HepG2 (cell line): ENCODE data around the gene CDH2. TPM values are rescaled to one million over a fixed set of nuclear protein-coding genes. Genes with fewer than 3 reads are reported as not detected.

Experiments
- ATAC-seq: fragments of 200-7000 bp; cut with Tn5 transposase; 3 replicates; pipeline ENCODE4 v1.9.1; 2020; ENCODE audit warnings: mild to moderate bottlenecking, moderate library complexity
- BruUV-seq: library from RNA; stranded (reverse); fragments of 400-500 nt; replicated peaks from 2 replicates; lab custom pipeline; 2021; lab: Mats Ljungman, UMichigan
- CTCF ChIA-PET: fragments of 300-600 bp; formaldehyde crosslinking; extraction: SDS; loops from one replicate; lab custom pipeline; 2021; ENCODE audit warnings: low total read pairs, inconsistent platforms, low intra/inter-chr PET ratio; lab: Yijun Ruan, JAX
- POLR2A ChIA-PET: fragments of 350-600 bp; sonication (Branson Sonifier 250); formaldehyde crosslinking; loops from one replicate; lab custom pipeline; 2020; ENCODE audit warnings: antibody characterized with exemption, inconsistent platforms; lab: Yijun Ruan, JAX
- DNase-seq: peaks from one replicate; pipeline ENCODE4 v3.0.0-alpha.2; 2015; ENCODE audit warnings: low spot score
- FAIRE-seq: peaks from 3 replicates; lab custom pipeline; 2011; peaks lifted over from hg19 to GRCh38; lab: Jason Lieb, UNC
- H2AFZ ChIP-seq: one replicate; pipeline ENCODE4 v1.6.1; 2011; ENCODE audit warnings: low read length, inconsistent platforms
- H3K27ac ChIP-seq: fragments of 300-600 bp; 3 replicates; pipeline ENCODE4 v1.8.0; 2011; ENCODE audit warnings: mixed run types, mild to moderate bottlenecking, mixed read lengths, low read length, inconsistent platforms; ENCODE audit not compliant: insufficient read depth; ENCODE audit errors: extremely low read length
- H3K27me3 ChIP-seq, 2 experiments: fragments of 200-600 bp in 1 of 2; 2 replicates in 1 of 2; 3 replicates in 1 of 2; pipeline versions ENCODE4 v1.6.0 to v1.8.0; 2011; ENCODE audit warnings: low read length in 2 of 2, mild to moderate bottlenecking in 2 of 2, moderate library complexity in 2 of 2, inconsistent platforms in 1 of 2; ENCODE audit not compliant: insufficient read depth in 2 of 2, control insufficient read depth in 1 of 2
- H3K36me3 ChIP-seq, 2 experiments: fragments of 200-600 bp in 1 of 2; replicated peaks in 1 of 2; 2 replicates in 1 of 2; 3 replicates in 1 of 2; pipeline versions ENCODE4 v1.5.1 to v1.8.0; 2011; ENCODE audit warnings: low read length in 2 of 2, inconsistent platforms in 1 of 2; ENCODE audit not compliant: insufficient read depth in 2 of 2, control insufficient read depth in 1 of 2
- H3K4me1 ChIP-seq: 2 replicates; pipeline ENCODE4 v1.5.1; 2012; ENCODE audit warnings: low read length, inconsistent platforms; ENCODE audit not compliant: insufficient read depth
- H3K4me2 ChIP-seq: 2 replicates; pipeline ENCODE4 v1.6.0; 2011; ENCODE audit warnings: low read depth, low read length, inconsistent platforms
- H3K4me3 ChIP-seq, 3 experiments: fragments of 200-600 bp in 1 of 3; sonication (generic), shearing (Covaris generic) in 1 of 3; replicated peaks in 1 of 3; 2 replicates each; pipeline ENCODE4 v1.5.1; 2011 to 2016; ENCODE audit warnings: low read length in 3 of 3, inconsistent platforms in 2 of 3, low read depth in 2 of 3, mild to moderate bottlenecking in 2 of 3, control low read depth in 1 of 3, mixed read lengths in 1 of 3; ENCODE audit not compliant: insufficient read depth in 1 of 3
- H3K79me2 ChIP-seq: one replicate; pipeline ENCODE4 v1.6.1; 2011; ENCODE audit warnings: low read length, inconsistent platforms; ENCODE audit not compliant: insufficient read depth
- H3K9ac ChIP-seq: 2 replicates; pipeline ENCODE4 v1.6.0; 2011; ENCODE audit warnings: mild to moderate bottlenecking, low read depth, low read length, inconsistent platforms; ENCODE audit not compliant: insufficient read depth
- H3K9me3 ChIP-seq: 2 replicates; pipeline ENCODE4 v1.5.1; 2012; ENCODE audit warnings: mild to moderate bottlenecking, low read length
- H4K20me1 ChIP-seq: 2 replicates; pipeline ENCODE4 v1.6.0; 2011; ENCODE audit warnings: inconsistent platforms, mild to moderate bottlenecking, low read length, moderate library complexity; ENCODE audit not compliant: insufficient read depth
- DMAP1 ChIP-seq: IDR thresholded peaks from 2 replicates; pipeline ENCODE4 v1.6.1; 2016
- FOXA1 ChIP-seq, 2 experiments: fragments of 450-650 bp in 1 of 2; sonication (generic) in 1 of 2; formaldehyde crosslinking in 1 of 2; IDR thresholded peaks; 2 replicates each; pipeline versions ENCODE4 v1.4.0 to v1.6.1; 2016 to 2020; ENCODE audit warnings: missing genetic modification reagents in 1 of 2
- KLF13 ChIP-seq: sonication (generic); formaldehyde crosslinking; IDR thresholded peaks from 2 replicates; pipeline ENCODE4 v1.4.0; 2020; ENCODE audit warnings: mild to moderate bottlenecking, missing genetic modification reagents
- NCOR1 ChIP-seq: fragments of 200-600 bp; sonication (generic); IDR thresholded peaks from 2 replicates; pipeline ENCODE4 v1.7.0; 2017; ENCODE audit warnings: antibody characterized with exemption, low read length, borderline replicate concordance
- REXO4 ChIP-seq: sonication (generic); formaldehyde crosslinking; IDR thresholded peaks from 2 replicates; pipeline ENCODE4 v1.8.0; 2022; ENCODE audit warnings: missing genetic modification reagents, mild to moderate bottlenecking, borderline replicate concordance
- RXRA ChIP-seq: sonication (generic); formaldehyde crosslinking; IDR thresholded peaks from 2 replicates; pipeline ENCODE4 v1.5.1; 2020; ENCODE audit warnings: missing genetic modification reagents
- SIN3A ChIP-seq: IDR thresholded peaks from 2 replicates; pipeline ENCODE4 v1.6.1; 2011; ENCODE audit warnings: low read depth, mild to moderate bottlenecking, control low read depth, low read length, borderline replicate concordance
- ZFYVE20 ChIP-seq: sonication (generic); formaldehyde crosslinking; IDR thresholded peaks from 2 replicates; pipeline ENCODE4 v1.8.0; 2023; ENCODE audit warnings: low read depth, mild to moderate bottlenecking, moderate library complexity, missing genetic modification reagents, borderline replicate concordance
- ZNF335 ChIP-seq: sonication (generic); formaldehyde crosslinking; IDR thresholded peaks from 2 replicates; pipeline ENCODE4 v1.4.0; 2020; ENCODE audit warnings: missing genetic modification reagents
- ZNF644 ChIP-seq: IDR thresholded peaks from 2 replicates; pipeline ENCODE4 v1.6.1; 2016; ENCODE audit warnings: low read depth
- WGBS: methylation state at CpG from one replicate; pipeline ENCODE4 v1.1.6; 2017; ENCODE audit warnings: low lambda C conversion rate; 5-methylcytosine and 5-hydroxymethylcytosine counted together
- in situ Hi-C: cut with HindIII; loops from 2 replicates; pipeline ENCODE4 v1.10.0; 2017; ENCODE audit warnings: low pct_unique_long_range_greater_than_20kb; ENCODE audit not compliant: extremely low pct_ligation_motif_present
- intact Hi-C: fragments of 100-400 bp; cut with micrococcal nuclease; formaldehyde crosslinking; loops from one replicate; pipeline ENCODE4 v1.10.0; 2022; ENCODE audit not compliant: unreplicated experiment
- polyA plus RNA-seq, 8 experiments: library from polyadenylated mRNA; depleted of rRNA in 3 of 8; stranded (reverse) in 7 of 8; unstranded in 1 of 8; fragments of >200 nt; fragmentation: Illumina TruSeq in 4 of 8; extraction: Trizol in 4 of 8; gene quantifications; 2 replicates each; pipeline versions ENCODE4 v1.2.1 to v1.2.3, GENCODE V29; 2011 to 2016; ENCODE audit warnings: low read depth in 4 of 8, missing spikeins in 1 of 8, mixed read lengths in 1 of 8; ENCODE audit not compliant: insufficient read depth in 1 of 8
- total RNA-seq, 5 experiments: library from RNA; depleted of rRNA; stranded (reverse); fragments of >200 nt; fragmentation: Illumina TruSeq; extraction: Trizol; gene quantifications; 2 replicates each; pipeline ENCODE4 v1.2.3, GENCODE V29; 2016; ENCODE audit warnings: low read depth in 1 of 5
- TF ChIP-seq, protein P1 (sequence below): sonication (generic); IDR thresholded peaks from 2 replicates; pipeline ENCODE4 v1.6.1; 2016; ENCODE audit warnings: low read depth, borderline replicate concordance
- TF ChIP-seq, protein P2 (sequence below): fragments of 450-650 bp; IDR thresholded peaks from 2 replicates; pipeline ENCODE4 v1.6.1; 2017; ENCODE audit warnings: mild to moderate bottlenecking

The CDH2 gene
- total and polyA plus RNA-seq, 2 of the 13 experiments (the other 11 are each of a cell fraction or from before 2014, with no cell fraction given), result 18.6 to 36.1 TPM

DNA sequence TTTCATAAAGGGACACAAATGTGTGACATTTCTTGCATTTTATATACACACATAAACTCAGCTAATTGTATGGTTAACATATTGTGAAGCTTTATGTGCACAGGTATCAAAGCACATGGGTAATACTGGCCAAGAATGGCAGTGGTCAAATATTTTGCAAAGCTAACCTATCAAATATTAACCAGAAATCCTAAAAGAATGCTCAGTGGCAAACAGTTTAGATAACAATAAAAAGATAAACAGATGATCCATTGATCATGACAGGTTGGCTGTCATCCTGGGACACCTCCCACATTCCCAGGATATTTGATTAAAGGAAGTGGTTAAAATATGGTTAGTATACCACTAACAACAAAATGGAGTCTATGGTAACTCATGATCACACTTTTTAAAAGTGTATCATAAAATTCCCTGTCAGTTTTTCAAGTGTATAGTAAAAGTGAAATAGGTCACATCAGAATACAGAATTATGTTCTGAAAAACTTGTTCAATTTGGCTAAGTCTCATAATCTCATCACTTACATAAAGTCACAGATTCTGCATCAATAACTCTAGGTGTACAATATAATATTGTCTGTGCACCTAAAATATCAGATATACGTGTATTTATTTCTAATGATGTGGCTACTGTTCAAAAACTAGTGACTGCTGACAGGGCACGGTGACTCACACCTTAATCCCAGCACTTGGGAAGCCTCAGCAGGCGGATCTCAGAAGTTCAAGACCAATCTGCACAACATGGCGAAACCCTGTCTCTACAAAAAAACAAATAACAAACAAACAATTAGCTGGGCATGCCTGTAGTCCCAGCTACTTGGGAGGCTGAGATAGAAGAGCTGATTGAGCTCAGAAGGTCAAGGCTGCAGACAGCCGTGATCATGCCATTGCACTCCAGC is 48.9 kb downstream of the CDH2 start (continued):
- TF ChIP-seq NCOR1, result peak; percentile 73; the same call in 1 of the 2 replicates
- TF ChIP-seq, protein P1, sequence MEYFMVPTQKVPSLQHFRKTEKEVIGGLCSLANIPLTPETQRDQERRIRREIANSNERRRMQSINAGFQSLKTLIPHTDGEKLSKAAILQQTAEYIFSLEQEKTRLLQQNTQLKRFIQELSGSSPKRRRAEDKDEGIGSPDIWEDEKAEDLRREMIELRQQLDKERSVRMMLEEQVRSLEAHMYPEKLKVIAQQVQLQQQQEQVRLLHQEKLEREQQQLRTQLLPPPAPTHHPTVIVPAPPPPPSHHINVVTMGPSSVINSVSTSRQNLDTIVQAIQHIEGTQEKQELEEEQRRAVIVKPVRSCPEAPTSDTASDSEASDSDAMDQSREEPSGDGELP, result peak; percentile 12; the same call in 1 of the 2 replicates
- TF ChIP-seq RXRA, result peak; percentile 87
- TF ChIP-seq SIN3A, result no peak
- no peak for TF ChIP-seq ZNF335 (CRISPR knock-in tag)

DNA sequence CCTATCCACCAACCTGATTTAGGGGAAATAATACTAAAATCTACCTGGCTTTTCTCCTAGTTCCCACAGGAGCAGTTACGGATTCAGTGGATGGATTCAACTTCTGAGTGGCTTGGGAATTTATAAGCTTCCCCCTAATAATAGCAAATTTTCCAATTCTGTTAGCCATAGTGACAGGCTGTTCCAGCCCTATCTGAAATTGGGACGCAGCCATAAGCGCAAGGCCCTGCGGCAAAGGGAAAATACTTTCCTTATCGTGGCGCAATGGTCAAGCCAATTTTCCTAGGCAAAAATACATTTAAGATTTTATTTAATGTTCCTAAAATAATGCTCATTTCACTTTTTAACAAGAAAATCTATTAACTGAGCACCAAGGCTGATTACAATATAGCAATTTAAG is 49.7 kb downstream of the CDH2 start:
- Histone ChIP-seq H3K9me3 (no peaks in the 10 kb centered on the region), H3K9ac (no peak overlapping the region), H3K36me3 (no peaks in the 10 kb centered on the region), H3K4me1 (peaks cover 60% of the 10 kb centered on the region), H3K79me2 (peaks cover 7% of the 10 kb centered on the region), H3K27ac (peak overlapping the region; percentile 31), H2AFZ (no peak overlapping the region), H3K4me2 (peak overlapping the region; percentile 48), H3K4me3 (no peak overlapping the region; a peak in 1 of 6 replicates), H3K27me3 (no peaks in the 10 kb centered on the region), H4K20me1 (no peaks in the 10 kb centered on the region)
- 95% methylated on average over 6 of the region's 6 CpGs for WGBS
- TF ChIP-seq, protein P2, sequence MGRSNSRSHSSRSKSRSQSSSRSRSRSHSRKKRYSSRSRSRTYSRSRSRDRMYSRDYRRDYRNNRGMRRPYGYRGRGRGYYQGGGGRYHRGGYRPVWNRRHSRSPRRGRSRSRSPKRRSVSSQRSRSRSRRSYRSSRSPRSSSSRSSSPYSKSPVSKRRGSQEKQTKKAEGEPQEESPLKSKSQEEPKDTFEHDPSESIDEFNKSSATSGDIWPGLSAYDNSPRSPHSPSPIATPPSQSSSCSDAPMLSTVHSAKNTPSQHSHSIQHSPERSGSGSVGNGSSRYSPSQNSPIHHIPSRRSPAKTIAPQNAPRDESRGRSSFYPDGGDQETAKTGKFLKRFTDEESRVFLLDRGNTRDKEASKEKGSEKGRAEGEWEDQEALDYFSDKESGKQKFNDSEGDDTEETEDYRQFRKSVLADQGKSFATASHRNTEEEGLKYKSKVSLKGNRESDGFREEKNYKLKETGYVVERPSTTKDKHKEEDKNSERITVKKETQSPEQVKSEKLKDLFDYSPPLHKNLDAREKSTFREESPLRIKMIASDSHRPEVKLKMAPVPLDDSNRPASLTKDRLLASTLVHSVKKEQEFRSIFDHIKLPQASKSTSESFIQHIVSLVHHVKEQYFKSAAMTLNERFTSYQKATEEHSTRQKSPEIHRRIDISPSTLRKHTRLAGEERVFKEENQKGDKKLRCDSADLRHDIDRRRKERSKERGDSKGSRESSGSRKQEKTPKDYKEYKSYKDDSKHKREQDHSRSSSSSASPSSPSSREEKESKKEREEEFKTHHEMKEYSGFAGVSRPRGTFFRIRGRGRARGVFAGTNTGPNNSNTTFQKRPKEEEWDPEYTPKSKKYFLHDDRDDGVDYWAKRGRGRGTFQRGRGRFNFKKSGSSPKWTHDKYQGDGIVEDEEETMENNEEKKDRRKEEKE, result no peak
- TF ChIP-seq KLF13, result no peak
- TF ChIP-seq ZFYVE20, result no peak
- TF ChIP-seq FOXA1 (IDR thresholded peaks at IDR 0.05), result no peak
- no peak for TF ChIP-seq FOXA1 (CRISPR knock-in tag; IDR thresholded peaks at IDR 0.05)
- TF ChIP-seq DMAP1 (CRISPR knock-in tag), result no peak
- TF ChIP-seq ZNF644 (CRISPR knock-in tag), result no peak
- TF ChIP-seq REXO4 (CRISPR knock-in tag), result no peak
- CTCF ChIA-PET, result interaction anchor here (1.1 kb wide), 1 partner anchor 41 kb away, joined by 4 read pairs; no protein-coding TSS in a partner anchor
- DNase-seq, result no peak
- FAIRE-seq, result no peak
- BruUV-seq, result no TSS peak
- intact Hi-C loops, result loop anchor here (1.0 to 5.0 kb wide), 2 partner anchors 115 to 159 kb away; no protein-coding TSS in a partner anchor
- in situ Hi-C loops, result no loop called here
- ATAC-seq, result no peak
- POLR2A ChIA-PET, result interaction anchor here (0.7 to 3.9 kb wide), 9 partner anchors 13 to 49 kb away, joined by 3 to 24 read pairs (median 6); partner anchors contain the start of gene CDH2
